ENCODE measurements around the gene PEA15. TPM values are rescaled to one million over a fixed set of nuclear protein-coding genes. Genes with fewer than 3 reads are reported as not detected.

Gene PEA15
- total RNA-seq, 1 experiment from 2014 or later, result 56.3 TPM

DNA sequence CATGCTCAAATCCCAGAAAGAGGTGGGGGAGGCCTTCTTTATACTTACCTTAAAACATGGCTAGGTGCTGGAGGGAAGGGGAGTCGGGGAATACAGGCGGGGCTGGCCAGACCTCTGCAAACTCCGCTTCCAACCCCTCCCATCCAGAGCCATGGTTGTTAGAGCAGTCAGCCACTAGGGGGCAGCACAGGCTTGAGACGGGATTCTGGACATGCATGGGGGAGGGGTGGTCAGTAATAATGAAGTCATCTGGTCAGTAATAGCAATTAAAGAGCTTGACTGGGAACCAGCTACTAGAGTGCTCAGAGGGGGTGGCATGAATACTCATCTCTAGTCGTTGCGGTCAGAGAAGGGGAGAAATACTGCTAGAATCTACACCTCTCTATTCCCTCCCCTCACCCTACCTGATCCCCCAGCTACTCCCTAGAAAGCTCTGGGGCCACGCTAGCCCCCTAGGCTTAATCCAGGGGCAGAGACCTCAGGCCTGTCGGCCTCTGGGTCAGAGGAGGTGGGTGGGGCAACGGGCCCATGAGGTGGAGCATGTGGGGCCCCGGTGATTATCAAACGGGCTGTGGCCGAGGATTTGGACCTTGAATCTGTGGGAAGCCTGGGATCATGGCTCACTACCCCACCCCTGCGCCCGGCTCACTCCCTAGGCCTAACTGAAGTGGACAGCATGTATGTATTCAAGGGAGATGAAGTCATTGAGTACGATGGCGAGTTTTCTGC lies 11.9 kb upstream of the PEA15 start (continued):
- TF ChIP-seq GABPB1 (CRISPR knock-in tag; IDR thresholded peaks at IDR 0.05), result no peak
- TF ChIP-seq SP1 (CRISPR knock-in tag; conservative IDR thresholded peaks at IDR 0.05), result peak; percentile 57
- TF ChIP-seq, protein P1, sequence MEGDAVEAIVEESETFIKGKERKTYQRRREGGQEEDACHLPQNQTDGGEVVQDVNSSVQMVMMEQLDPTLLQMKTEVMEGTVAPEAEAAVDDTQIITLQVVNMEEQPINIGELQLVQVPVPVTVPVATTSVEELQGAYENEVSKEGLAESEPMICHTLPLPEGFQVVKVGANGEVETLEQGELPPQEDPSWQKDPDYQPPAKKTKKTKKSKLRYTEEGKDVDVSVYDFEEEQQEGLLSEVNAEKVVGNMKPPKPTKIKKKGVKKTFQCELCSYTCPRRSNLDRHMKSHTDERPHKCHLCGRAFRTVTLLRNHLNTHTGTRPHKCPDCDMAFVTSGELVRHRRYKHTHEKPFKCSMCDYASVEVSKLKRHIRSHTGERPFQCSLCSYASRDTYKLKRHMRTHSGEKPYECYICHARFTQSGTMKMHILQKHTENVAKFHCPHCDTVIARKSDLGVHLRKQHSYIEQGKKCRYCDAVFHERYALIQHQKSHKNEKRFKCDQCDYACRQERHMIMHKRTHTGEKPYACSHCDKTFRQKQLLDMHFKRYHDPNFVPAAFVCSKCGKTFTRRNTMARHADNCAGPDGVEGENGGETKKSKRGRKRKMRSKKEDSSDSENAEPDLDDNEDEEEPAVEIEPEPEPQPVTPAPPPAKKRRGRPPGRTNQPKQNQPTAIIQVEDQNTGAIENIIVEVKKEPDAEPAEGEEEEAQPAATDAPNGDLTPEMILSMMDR (IDR thresholded peaks at IDR 0.05), result peak; percentile 95
- no peak for TF ChIP-seq ZNF263 (CRISPR knock-in tag; IDR thresholded peaks at IDR 0.05; ENCODE audit: low read depth)
- no peak for TF ChIP-seq TEAD1 (CRISPR knock-in tag; IDR thresholded peaks at IDR 0.05)
- TF ChIP-seq, protein P2, sequence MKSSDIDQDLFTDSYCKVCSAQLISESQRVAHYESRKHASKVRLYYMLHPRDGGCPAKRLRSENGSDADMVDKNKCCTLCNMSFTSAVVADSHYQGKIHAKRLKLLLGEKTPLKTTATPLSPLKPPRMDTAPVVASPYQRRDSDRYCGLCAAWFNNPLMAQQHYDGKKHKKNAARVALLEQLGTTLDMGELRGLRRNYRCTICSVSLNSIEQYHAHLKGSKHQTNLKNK (CRISPR knock-in tag; IDR thresholded peaks at IDR 0.05), result no peak
- no peak for TF ChIP-seq RORB (CRISPR knock-in tag; IDR thresholded peaks at IDR 0.05)
- no peak for TF ChIP-seq FOXK1 (CRISPR knock-in tag; IDR thresholded peaks at IDR 0.05)
- 0 out of 2 replicates have a peak, but pooled peaks have one; percentile 21 for TF ChIP-seq NFE2L1 (CRISPR knock-in tag; IDR thresholded peaks at IDR 0.05)

DNA sequence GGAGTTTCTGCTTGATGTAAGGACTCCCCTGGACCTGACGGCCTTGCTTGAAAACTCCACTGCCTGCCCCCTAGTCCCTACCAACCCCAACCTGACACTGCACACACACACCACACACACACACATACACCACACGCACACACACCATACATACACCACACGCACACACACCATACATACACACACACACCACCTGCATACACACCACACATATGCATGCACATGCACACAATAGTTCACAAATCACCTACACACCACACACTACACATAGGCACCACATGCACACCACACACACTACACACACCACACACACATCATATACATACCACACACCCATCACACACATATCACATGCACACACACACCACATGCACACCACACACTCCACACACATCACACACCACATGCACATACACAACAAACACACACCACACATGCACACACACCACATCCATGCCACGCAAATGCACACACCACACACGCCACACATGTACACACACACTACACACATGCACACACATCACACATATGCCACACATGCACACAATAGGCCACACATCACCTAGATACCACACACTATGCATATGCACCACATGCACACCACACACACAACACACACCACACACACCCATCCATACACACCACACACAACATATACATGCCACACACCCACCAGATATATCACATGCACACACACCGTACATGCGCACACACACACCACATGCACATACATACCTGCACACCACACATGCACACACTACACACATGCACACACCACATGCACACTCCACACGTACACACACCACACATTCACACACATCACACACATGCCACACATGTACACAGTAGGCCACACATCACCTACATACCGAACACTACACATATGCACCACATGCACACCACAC lies 11.1 kb upstream of the PEA15 start:
- CTCF ChIA-PET, result interaction anchor here (0.5 to 2.4 kb wide), 59 partner anchors 8 to 215 kb away, joined by 3 to 124 read pairs (median 6); partner anchors contain the start of genes ATP1A2, DCAF8, IGSF8 and KCNJ10
- ATAC-seq (no peak), DNase-seq (ENCODE audit: low spot score) (no peak)
- TF ChIP-seq CREM (CRISPR knock-in tag; IDR thresholded peaks at IDR 0.05) (no peak), NFE2L1 (CRISPR knock-in tag; IDR thresholded peaks at IDR 0.05) (peak; percentile 56; the same call in 1 of the 2 replicates)
- POLR2A ChIA-PET, result interaction anchor here (0.6 to 1.0 kb wide), 3 partner anchors 12 to 31 kb away, joined by 3 to 4 read pairs (median 3); no protein-coding TSS in a partner anchor
- H3K9me3 Mint-ChIP-seq, result no peaks in the 10 kb centered on the region
- H3K4me1 Mint-ChIP-seq, result peaks cover 13% of the 10 kb centered on the region
- no peaks in the 10 kb centered on the region; the same call in 1 of the 2 replicates for H3K27me3 Mint-ChIP-seq (ENCODE audit: low read depth)
- H3K4me3 Mint-ChIP-seq, result no peak overlapping the region
- no peak overlapping the region for H3K27ac Mint-ChIP-seq
- H3K36me3 Mint-ChIP-seq, result no peaks in the 10 kb centered on the region

DNA sequence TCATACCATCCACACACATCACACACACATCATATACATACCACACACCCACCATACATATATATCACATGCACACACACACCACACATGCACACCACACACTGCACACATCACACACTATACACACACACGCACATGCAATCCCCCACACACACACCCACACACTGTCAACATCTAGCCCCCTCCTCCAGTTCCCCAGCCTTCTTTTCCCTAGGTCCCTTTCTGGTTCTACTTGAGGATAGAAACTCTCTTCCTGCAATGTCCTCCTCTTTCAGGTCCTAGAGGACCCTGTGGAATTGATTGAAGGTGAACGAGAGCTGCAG lies 10.5 kb upstream of the PEA15 start:
- H3K9me3 Mint-ChIP-seq, result no peaks in the 10 kb centered on the region
- H3K4me1 Mint-ChIP-seq, result peaks cover 10% of the 10 kb centered on the region
- TF ChIP-seq MYBL2 (CRISPR knock-in tag; IDR thresholded peaks at IDR 0.05) (no peak), NR3C1 (CRISPR knock-in tag; conservative IDR thresholded peaks at IDR 0.05; ENCODE audit: low read depth) (no peak), CREM (CRISPR knock-in tag; IDR thresholded peaks at IDR 0.05) (no peak), PRRX2 (CRISPR knock-in tag; IDR thresholded peaks at IDR 0.05) (no peak), ZNF219 (CRISPR knock-in tag; IDR thresholded peaks at IDR 0.05; ENCODE audit: borderline replicate concordance) (no peak), HMGA2 (CRISPR knock-in tag; IDR thresholded peaks at IDR 0.05) (no peak)
- TF ChIP-seq, protein P3, sequence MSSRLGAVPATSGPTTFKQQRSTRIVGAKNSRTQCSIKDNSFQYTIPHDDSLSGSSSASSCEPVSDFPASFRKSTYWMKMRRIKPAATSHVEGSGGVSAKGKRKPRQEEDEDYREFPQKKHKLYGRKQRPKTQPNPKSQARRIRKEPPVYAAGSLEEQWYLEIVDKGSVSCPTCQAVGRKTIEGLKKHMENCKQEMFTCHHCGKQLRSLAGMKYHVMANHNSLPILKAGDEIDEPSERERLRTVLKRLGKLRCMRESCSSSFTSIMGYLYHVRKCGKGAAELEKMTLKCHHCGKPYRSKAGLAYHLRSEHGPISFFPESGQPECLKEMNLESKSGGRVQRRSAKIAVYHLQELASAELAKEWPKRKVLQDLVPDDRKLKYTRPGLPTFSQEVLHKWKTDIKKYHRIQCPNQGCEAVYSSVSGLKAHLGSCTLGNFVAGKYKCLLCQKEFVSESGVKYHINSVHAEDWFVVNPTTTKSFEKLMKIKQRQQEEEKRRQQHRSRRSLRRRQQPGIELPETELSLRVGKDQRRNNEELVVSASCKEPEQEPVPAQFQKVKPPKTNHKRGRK (CRISPR knock-in tag; IDR thresholded peaks at IDR 0.05; ENCODE audit: borderline replicate concordance), result no peak
- TF ChIP-seq, protein P4, sequence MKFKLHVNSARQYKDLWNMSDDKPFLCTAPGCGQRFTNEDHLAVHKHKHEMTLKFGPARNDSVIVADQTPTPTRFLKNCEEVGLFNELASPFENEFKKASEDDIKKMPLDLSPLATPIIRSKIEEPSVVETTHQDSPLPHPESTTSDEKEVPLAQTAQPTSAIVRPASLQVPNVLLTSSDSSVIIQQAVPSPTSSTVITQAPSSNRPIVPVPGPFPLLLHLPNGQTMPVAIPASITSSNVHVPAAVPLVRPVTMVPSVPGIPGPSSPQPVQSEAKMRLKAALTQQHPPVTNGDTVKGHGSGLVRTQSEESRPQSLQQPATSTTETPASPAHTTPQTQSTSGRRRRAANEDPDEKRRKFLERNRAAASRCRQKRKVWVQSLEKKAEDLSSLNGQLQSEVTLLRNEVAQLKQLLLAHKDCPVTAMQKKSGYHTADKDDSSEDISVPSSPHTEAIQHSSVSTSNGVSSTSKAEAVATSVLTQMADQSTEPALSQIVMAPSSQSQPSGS (CRISPR knock-in tag; IDR thresholded peaks at IDR 0.05; ENCODE audit: borderline replicate concordance, low read depth), result no peak
- TF ChIP-seq, protein P5, sequence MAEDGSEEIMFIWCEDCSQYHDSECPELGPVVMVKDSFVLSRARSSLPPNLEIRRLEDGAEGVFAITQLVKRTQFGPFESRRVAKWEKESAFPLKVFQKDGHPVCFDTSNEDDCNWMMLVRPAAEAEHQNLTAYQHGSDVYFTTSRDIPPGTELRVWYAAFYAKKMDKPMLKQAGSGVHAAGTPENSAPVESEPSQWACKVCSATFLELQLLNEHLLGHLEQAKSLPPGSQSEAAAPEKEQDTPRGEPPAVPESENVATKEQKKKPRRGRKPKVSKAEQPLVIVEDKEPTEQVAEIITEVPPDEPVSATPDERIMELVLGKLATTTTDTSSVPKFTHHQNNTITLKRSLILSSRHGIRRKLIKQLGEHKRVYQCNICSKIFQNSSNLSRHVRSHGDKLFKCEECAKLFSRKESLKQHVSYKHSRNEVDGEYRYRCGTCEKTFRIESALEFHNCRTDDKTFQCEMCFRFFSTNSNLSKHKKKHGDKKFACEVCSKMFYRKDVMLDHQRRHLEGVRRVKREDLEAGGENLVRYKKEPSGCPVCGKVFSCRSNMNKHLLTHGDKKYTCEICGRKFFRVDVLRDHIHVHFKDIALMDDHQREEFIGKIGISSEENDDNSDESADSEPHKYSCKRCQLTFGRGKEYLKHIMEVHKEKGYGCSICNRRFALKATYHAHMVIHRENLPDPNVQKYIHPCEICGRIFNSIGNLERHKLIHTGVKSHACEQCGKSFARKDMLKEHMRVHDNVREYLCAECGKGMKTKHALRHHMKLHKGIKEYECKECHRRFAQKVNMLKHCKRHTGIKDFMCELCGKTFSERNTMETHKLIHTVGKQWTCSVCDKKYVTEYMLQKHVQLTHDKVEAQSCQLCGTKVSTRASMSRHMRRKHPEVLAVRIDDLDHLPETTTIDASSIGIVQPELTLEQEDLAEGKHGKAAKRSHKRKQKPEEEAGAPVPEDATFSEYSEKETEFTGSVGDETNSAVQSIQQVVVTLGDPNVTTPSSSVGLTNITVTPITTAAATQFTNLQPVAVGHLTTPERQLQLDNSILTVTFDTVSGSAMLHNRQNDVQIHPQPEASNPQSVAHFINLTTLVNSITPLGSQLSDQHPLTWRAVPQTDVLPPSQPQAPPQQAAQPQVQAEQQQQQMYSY (CRISPR knock-in tag; IDR thresholded peaks at IDR 0.05), result no peak
- no peak for ATAC-seq
- H3K27me3 Mint-ChIP-seq (ENCODE audit: low read depth), result no peaks in the 10 kb centered on the region; the same call in 1 of the 2 replicates
- no peak overlapping the region for H3K27ac Mint-ChIP-seq
- ChIA-PET CTCF (interaction anchor here (1.5 to 2.4 kb wide), 2 partner anchors 24 to 25 kb away, joined by 5 to 13 read pairs; no protein-coding TSS in a partner anchor), POLR2A (no interaction called here)
- no peak for DNase-seq (ENCODE audit: low spot score)
- no peaks in the 10 kb centered on the region for H3K36me3 Mint-ChIP-seq
- H3K4me3 Mint-ChIP-seq, result no peak overlapping the region
